Lung (tissue), 12 donors: ENCODE data around the gene RAB11FIP3. TPM values are rescaled to one million over a fixed set of nuclear protein-coding genes. Genes with fewer than 3 reads are reported as not detected.

Experiments used
- ATAC-seq: fragments of 200-7000 bp; cut with Tn5 transposase; one replicate; pipeline ENCODE4 v1.9.1; 2020; ENCODE audit warnings: moderate number of reproducible peaks; ENCODE audit not compliant: insufficient read depth, low FRiP score
- DNase-seq, 3 donors: peaks; one replicate each; pipeline ENCODE4 v3.0.0-alpha.2; 2013 to 2017
- H3K27ac ChIP-seq, 2 donors: one replicate each; pipeline ENCODE4 v1.5.1; 2013; ENCODE audit warnings: mild to moderate bottlenecking in 2 of 2, moderate library complexity in 2 of 2, control low read depth in 1 of 2, inconsistent platforms in 1 of 2, low read depth in 1 of 2, low read length in 1 of 2
- H3K27me3 ChIP-seq, 3 donors: one replicate each; pipeline ENCODE4 v1.5.1; 2013; ENCODE audit warnings: low read length in 2 of 3; ENCODE audit not compliant: control insufficient read depth in 3 of 3, insufficient read depth in 3 of 3
- H3K36me3 ChIP-seq, 4 donors: one replicate each; pipeline ENCODE4 v1.5.1; 2013; ENCODE audit warnings: low read length in 4 of 4, mild to moderate bottlenecking in 1 of 4, moderate library complexity in 1 of 4; ENCODE audit not compliant: control insufficient read depth in 4 of 4, insufficient read depth in 4 of 4
- H3K4me1 ChIP-seq, 5 donors: one replicate each; pipeline ENCODE4 v1.5.1; 2013; ENCODE audit warnings: low read length in 5 of 5, mild to moderate bottlenecking in 2 of 5, moderate library complexity in 1 of 5; ENCODE audit not compliant: control insufficient read depth in 5 of 5, insufficient read depth in 5 of 5
- H3K4me3 ChIP-seq: one replicate; pipeline ENCODE4 v1.5.1; 2013; ENCODE audit warnings: mild to moderate bottlenecking, control low read depth, moderate library complexity
- H3K9ac ChIP-seq, 2 donors: one replicate each; pipeline ENCODE4 v1.5.1; 2013; ENCODE audit warnings: low read length in 2 of 2, control low read depth in 1 of 2; ENCODE audit not compliant: insufficient read depth in 1 of 2
- H3K9me3 ChIP-seq, 4 donors: one replicate each; pipeline ENCODE4 v1.5.1; 2013; ENCODE audit warnings: low read length in 3 of 4, mild to moderate bottlenecking in 1 of 4, moderate library complexity in 1 of 4; ENCODE audit not compliant: control insufficient read depth in 4 of 4, insufficient read depth in 3 of 4
- CTCF ChIP-seq: IDR thresholded peaks from 2 replicates; pipeline ENCODE4 v1.5.1; 2012; ENCODE audit warnings: mild to moderate bottlenecking; ENCODE audit errors: control extremely low read depth, extremely low read depth
- WGBS, 2 donors: extraction: QIAGEN DNeasy Blood & Tissue Kit; methylation state at CpG; one replicate each; pipeline ENCODE4 v1.1.7; 2013; 5-methylcytosine and 5-hydroxymethylcytosine counted together
- polyA plus RNA-seq, 2 donors: library from polyadenylated mRNA; stranded (reverse); fragments of 200-250 nt; gene quantifications; one replicate each; pipeline ENCODE4 v1.2.1, GENCODE V29; 2013
- total RNA-seq, 2 donors: library from RNA; depleted of rRNA in 1 of 2; stranded (reverse); fragments of >200 nt in 1 of 2; gene quantifications; one replicate each; pipeline ENCODE4 v1.2.1, GENCODE V29; 2014 to 2021
- donor health status: control.
- donor health status: control.
- donor health status: Bipolar disorder and iron deficiency.
- donor health status: healthy.
- donor health status: DM: yes; HTN: yes; CAD: no.

The RAB11FIP3 gene
- total and polyA plus RNA-seq, 4 donors, result 20.7 to 38.3 (median 21.5) TPM

DNA sequence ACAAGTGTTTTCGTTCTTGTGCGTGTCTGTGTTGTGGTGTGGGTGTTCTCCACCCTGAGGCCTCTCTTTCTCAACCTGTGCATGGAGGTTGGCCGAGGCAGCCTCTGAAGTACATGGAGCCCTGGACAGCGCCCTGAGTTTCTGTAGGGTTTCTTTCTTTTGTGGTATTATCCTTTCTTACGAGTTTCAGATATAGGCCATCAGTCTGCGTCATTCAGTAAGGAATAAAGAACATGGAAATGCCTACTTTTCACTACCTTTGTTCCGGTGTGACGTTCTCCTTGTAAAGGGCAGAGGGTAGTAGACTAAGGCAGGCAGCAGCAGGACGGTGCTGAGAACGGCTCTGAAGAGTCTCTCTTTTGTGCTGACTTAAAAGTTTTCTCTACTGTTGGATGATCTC lies 18.6 kb downstream of the RAB11FIP3 start:
- ATAC-seq, result no peak
- Histone ChIP-seq H3K9ac (no peak overlapping the region), H3K4me3 (no peak overlapping the region), H3K9me3 (no peaks in the 10 kb centered on the region), H3K27me3 (no peaks in the 10 kb centered on the region), H3K36me3 (peaks cover 0 to 7% (median 5%) of the 10 kb centered on the region in 4 donors), H3K4me1 (no peaks in the 10 kb centered on the region), H3K27ac (no peak overlapping the region)
- TF ChIP-seq CTCF, result no peak
- DNase-seq, result no peak
- 91 to 95% methylated on average over 10 of the region's 10 CpGs for WGBS, 2 donors

GRCh38 chr16:445566-445965 lies 20.1 kb downstream of the RAB11FIP3 start:
- H3K27ac ChIP-seq, result no peak overlapping the region
- no peak overlapping the region for H3K9ac ChIP-seq
- no peak for ATAC-seq
- H3K4me1 ChIP-seq, result peaks cover 0 to 4% (median 0%) of the 10 kb centered on the region in 5 donors
- WGBS, 2 donors, result 90 to 95% methylated on average over 4 of the region's 4 CpGs
- H3K27me3 ChIP-seq, result no peaks in the 10 kb centered on the region
- DNase-seq, result no peak
- H3K9me3 ChIP-seq, result no peaks in the 10 kb centered on the region
- H3K36me3 ChIP-seq, result peaks cover 0 to 5% (median 3%) of the 10 kb centered on the region in 4 donors
- no peak for TF ChIP-seq CTCF
- H3K4me3 ChIP-seq, result no peak overlapping the region

GRCh38 chr16:450385-450784 lies 24.9 kb downstream of the RAB11FIP3 start:
- Histone ChIP-seq H3K36me3 (no peaks in the 10 kb centered on the region), H3K4me3 (no peak overlapping the region), H3K4me1 (peaks cover 0 to 4% (median 0%) of the 10 kb centered on the region in 5 donors), H3K9me3 (no peaks in the 10 kb centered on the region), H3K9ac (no peak overlapping the region), H3K27ac (no peak overlapping the region), H3K27me3 (no peaks in the 10 kb centered on the region)
- no peak for ATAC-seq
- TF ChIP-seq CTCF, result no peak
- no peak for DNase-seq
- 61 to 74% methylated on average over 8 of the region's 8 CpGs for WGBS, 2 donors

DNA sequence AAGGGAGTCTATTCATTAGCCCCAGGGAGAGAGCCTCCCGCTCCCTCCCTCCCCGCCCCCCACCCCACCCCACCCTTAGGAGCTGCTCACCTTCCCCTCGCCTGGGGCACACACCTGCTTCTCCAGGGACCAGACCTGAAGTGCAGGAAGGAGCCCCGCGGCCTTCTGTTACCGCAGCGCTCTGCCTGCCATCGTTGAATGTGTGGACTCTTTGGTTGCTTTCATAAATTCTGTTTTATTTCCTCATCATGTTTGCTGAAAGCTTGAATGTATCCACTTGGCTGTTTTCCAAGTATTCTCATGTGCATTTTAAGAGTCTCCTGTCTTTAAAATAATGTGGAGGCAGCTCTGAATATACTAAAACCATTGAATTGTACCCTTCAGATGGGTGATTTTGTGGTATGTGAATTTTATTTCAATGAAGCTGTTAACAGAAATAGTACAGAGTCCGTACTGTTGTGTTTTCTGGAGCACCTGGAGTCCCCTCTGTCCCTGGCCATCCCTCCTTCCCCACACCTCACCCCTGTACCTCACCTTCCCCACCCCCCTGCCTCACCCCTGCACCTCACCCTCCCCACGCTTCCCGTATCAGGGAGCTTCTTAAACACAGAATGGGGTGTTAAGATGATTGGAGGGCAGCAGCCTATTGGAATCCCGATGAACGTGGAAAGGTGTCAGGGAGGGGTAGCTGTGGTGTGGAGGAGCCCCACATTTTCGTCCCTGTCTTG lies 25.5 kb downstream of the RAB11FIP3 start:
- WGBS, 2 donors, result 66 to 67% methylated on average over 14 of the region's 14 CpGs
- Histone ChIP-seq H3K36me3 (no peaks in the 10 kb centered on the region), H3K9me3 (no peaks in the 10 kb centered on the region), H3K27ac (no peak overlapping the region), H3K9ac (no peak overlapping the region), H3K4me3 (no peak overlapping the region), H3K4me1 (peaks cover 0 to 4% (median 0%) of the 10 kb centered on the region in 5 donors), H3K27me3 (no peaks in the 10 kb centered on the region)
- no peak for ATAC-seq
- TF ChIP-seq CTCF, result no peak
- DNase-seq, result peak; percentile 31 to 64 (median 44)
